Activated CD4-positive, alpha-beta T cell treated with anti-CD3 and anti-CD28 coated beads for 36 hours (primary cell): ENCODE data around the gene RASSF5. TPM values are rescaled to one million over a fixed set of nuclear protein-coding genes. Genes with fewer than 3 reads are reported as not detected.

Experiments used
- ATAC-seq: fragments of 200-7000 bp; cut with Tn5 transposase; one replicate; pipeline ENCODE4 v1.10.0; 2021; ENCODE audit warnings: mild to moderate bottlenecking, moderate library complexity
- CTCF ChIA-PET: fragments of 350-600 bp; sonication (Branson Sonifier 250); formaldehyde crosslinking; loops from one replicate; lab custom pipeline; 2021; ENCODE audit warnings: antibody characterized with exemption; lab: Charles Lee
- POLR2A ChIA-PET: fragments of 350-600 bp; sonication (Branson Sonifier 250); formaldehyde crosslinking; loops from one replicate; lab custom pipeline; 2021; ENCODE audit warnings: antibody characterized with exemption, inconsistent platforms; lab: Charles Lee
- DNase-seq: peaks from one replicate; pipeline ENCODE4 v3.0.0-alpha.2; 2020
- H3K27ac Mint-ChIP-seq: one replicate; pipeline ENCODE4 v1.8.0; 2021; ENCODE audit warnings: mixed read lengths
- H3K27me3 Mint-ChIP-seq: one replicate; pipeline ENCODE4 v1.8.0; 2021; ENCODE audit warnings: mixed read lengths
- H3K36me3 Mint-ChIP-seq: one replicate; pipeline ENCODE4 v1.8.0; 2021; ENCODE audit warnings: low read depth, mixed read lengths
- H3K4me1 Mint-ChIP-seq: one replicate; pipeline ENCODE4 v1.8.0; 2021; ENCODE audit warnings: mixed read lengths
- H3K4me3 Mint-ChIP-seq: one replicate; pipeline ENCODE4 v1.8.0; 2021; ENCODE audit warnings: mild to moderate bottlenecking, moderate library complexity, mixed read lengths
- H3K9me3 Mint-ChIP-seq: one replicate; pipeline ENCODE4 v1.8.0; 2021; ENCODE audit warnings: low read depth, mixed read lengths
- intact Hi-C, 2 experiments: fragments of 100-400 bp; cut with DNase I in 1 of 2; cut with micrococcal nuclease in 1 of 2; formaldehyde crosslinking; loops; one replicate each; pipeline versions ENCODE4 v1.14.2 to v1.15.1; 2022 to 2024; cut with DNase I, micrococcal nuclease
- total RNA-seq, 2 experiments: library from RNA; stranded (reverse); gene quantifications; one replicate each; pipeline ENCODE4 v1.2.3, GENCODE V29; 2021

Gene RASSF5
- total RNA-seq, 2 experiments from 2014 or later = 223 to 239 TPM

DNA sequence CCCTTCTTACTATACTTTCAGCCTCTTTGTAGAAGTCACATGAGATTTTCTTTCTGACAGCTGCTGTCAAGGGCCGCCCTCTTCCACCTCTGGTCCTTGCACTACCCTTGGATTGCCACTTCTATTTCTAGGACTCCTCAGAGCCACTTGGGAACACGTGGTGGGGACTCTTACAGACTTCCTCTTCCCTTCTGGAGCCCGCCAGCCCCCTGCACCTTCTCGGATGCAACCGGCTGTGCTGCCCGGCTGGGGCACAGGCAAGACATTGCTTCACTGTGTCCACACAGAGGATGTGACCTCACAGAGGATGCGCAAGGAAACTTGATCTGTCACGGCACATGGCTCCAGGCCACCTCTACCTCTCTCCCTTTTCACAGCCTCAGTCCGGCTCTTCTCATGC is 39.4 kb upstream of the RASSF5 start:
- CTCF ChIA-PET = interaction anchor here (0.6 to 1.2 kb wide), 3 partner anchors 9 to 135 kb away, joined by 3 to 5 read pairs (median 3); no protein-coding TSS in a partner anchor
- peak overlapping the region; percentile 61 for H3K27ac Mint-ChIP-seq
- intact Hi-C loops = no loop called here

DNA sequence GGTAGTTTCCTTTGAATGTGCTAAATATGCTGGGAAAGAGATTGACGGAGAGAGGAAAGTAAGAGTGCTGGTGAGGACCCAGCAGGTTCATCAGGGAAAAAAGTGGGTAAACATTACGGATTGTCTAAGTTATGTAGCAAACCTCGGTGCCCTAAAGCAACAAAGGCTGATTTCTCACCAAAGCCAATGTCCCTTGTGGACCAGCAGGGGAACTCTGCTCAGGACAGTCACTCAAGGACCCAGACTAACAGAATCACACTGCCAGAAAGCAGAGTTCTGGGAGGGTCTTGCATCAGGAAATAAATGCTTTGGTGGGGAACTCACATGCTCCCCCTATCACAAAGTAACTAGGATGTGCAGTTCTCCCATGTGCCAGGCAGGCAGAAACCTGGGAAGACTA is 38.8 kb upstream of the RASSF5 start:
- Mint-ChIP-seq H3K9me3 (no peaks in the 10 kb centered on the region), H3K4me1 (peaks cover 93% of the 10 kb centered on the region), H3K36me3 (peaks cover 16% of the 10 kb centered on the region), H3K27me3 (no peaks in the 10 kb centered on the region), H3K27ac (peak overlapping the region; percentile 61), H3K4me3 (no peak overlapping the region)
- CTCF ChIA-PET = no interaction called here
- ATAC-seq = no peak
- intact Hi-C loops = no loop called here
- POLR2A ChIA-PET = no interaction called here
- no peak for DNase-seq

More for the DNA sequence above, 39.4 kb upstream of the RASSF5 start:
- POLR2A ChIA-PET = no interaction called here
- DNase-seq (peak; percentile 38), ATAC-seq (no peak)
- Mint-ChIP-seq H3K4me1 (peaks cover 94% of the 10 kb centered on the region), H3K27me3 (no peaks in the 10 kb centered on the region), H3K9me3 (no peaks in the 10 kb centered on the region), H3K36me3 (peaks cover 10% of the 10 kb centered on the region), H3K4me3 (no peak overlapping the region)

DNA sequence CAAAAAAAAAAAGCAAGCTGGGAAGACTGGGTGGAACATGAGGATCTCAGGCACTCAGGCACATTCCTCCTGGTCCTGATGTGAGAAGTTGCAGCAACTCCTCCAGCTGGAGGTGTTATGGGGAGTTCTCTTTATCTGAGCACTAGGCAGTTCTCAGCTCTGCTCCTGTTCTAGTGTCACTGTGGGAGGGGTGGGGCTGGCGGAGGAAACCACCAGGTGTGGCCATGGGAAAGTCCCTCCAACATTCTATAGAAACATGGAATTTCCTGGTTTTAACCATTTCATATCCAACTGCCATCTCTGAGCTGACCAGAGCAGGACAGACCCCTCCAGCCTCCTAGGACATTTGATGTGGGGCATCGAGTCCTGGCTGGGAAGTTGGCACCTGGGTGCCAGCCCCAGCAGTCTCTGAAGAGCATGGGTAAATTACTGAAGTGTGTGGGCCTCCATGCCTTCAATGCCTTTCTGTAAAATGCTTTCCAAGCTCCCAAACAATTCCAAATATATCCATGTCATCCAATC is 37.9 kb upstream of the RASSF5 start:
- ATAC-seq (no peak), DNase-seq (peak; percentile 59)
- peaks cover 92% of the 10 kb centered on the region for H3K4me1 Mint-ChIP-seq
- H3K36me3 Mint-ChIP-seq = peaks cover 22% of the 10 kb centered on the region
- CTCF ChIA-PET = interaction anchor here (0.6 to 3.2 kb wide), 20 partner anchors 8 to 440 kb away, joined by 3 to 38 read pairs (median 6); partner anchors contain the start of gene DYRK3
- POLR2A ChIA-PET = interaction anchor here (0.6 to 1.6 kb wide), 5 partner anchors 10 to 114 kb away, joined by 3 to 6 read pairs (median 3); no protein-coding TSS in a partner anchor
- peak overlapping the region; percentile 83 for H3K4me3 Mint-ChIP-seq
- peak overlapping the region; percentile 91 for H3K27ac Mint-ChIP-seq
- no peaks in the 10 kb centered on the region for H3K9me3 Mint-ChIP-seq
- intact Hi-C loops = no loop called here
- no peaks in the 10 kb centered on the region for H3K27me3 Mint-ChIP-seq

DNA sequence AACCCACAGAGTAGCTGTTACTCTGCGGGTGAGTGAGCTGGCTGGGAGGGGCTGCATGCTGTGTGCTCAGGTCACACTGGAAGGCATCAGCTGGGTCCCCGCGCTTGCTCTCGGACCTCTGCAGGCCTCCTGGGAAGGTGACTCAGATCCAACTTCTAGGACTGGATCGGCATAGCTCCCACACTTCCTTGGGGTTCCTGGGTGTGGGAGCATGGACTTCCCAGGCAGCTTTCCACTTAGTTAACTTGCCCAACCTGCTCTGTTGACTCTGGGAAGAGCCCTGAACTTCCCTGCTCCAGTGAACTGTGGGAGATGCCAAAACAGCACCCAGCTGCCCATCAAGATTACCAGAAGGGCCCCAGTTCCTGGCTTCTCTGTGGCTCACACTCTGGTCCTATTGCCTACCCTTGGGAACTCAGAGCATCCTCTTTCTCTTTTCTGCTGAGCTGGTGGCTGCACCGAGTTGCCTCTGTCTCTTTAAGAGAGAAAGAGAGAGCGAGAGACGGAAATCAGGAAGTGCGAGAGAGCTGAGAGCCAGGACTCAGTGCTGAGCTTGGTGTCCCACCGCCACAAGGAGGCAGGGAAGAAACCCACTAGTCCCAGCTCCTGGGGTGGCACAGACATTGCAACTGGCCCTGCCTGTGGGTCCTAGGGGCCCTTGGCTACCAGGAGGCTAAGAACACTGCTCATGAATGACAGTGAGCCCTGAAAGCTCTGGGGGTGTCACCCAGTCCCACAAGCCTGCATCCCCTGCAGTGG is 37.2 kb upstream of the RASSF5 start, which contains the start of gene IKBKE:
Gene IKBKE, plus strand, starts transcription at position 544 of the 759 bp plus-strand sequence. CDS start 2,752 bp downstream, outside the sequence.
- H3K9me3 Mint-ChIP-seq = no peaks in the 10 kb centered on the region
- no peaks in the 10 kb centered on the region for H3K27me3 Mint-ChIP-seq
- ATAC-seq = peak; percentile 53
- ChIA-PET CTCF (interaction anchor here (0.6 to 3.2 kb wide), 25 partner anchors 9 to 439 kb away, joined by 3 to 38 read pairs (median 5); partner anchors contain the start of gene DYRK3), POLR2A (interaction anchor here (0.6 to 1.6 kb wide), 7 partner anchors 9 to 269 kb away, joined by 3 to 6 read pairs (median 3); partner anchors contain the start of gene DYRK3)
- peaks cover 92% of the 10 kb centered on the region for H3K4me1 Mint-ChIP-seq
- intact Hi-C loops = loop anchor here (1.0 to 10.0 kb wide), 5 partner anchors 37 to 445 kb away; partner anchors contain the start of genes RASSF5 (in 2 of the 2) and IL24 (in 1 of the 2)
- H3K27ac Mint-ChIP-seq = peak within 1 kb of the TSS; percentile 91
- peak; percentile 74 for DNase-seq
- peak within 1 kb of the TSS; percentile 83 for H3K4me3 Mint-ChIP-seq
- H3K36me3 Mint-ChIP-seq = peaks cover 26% of the 10 kb centered on the region

DNA sequence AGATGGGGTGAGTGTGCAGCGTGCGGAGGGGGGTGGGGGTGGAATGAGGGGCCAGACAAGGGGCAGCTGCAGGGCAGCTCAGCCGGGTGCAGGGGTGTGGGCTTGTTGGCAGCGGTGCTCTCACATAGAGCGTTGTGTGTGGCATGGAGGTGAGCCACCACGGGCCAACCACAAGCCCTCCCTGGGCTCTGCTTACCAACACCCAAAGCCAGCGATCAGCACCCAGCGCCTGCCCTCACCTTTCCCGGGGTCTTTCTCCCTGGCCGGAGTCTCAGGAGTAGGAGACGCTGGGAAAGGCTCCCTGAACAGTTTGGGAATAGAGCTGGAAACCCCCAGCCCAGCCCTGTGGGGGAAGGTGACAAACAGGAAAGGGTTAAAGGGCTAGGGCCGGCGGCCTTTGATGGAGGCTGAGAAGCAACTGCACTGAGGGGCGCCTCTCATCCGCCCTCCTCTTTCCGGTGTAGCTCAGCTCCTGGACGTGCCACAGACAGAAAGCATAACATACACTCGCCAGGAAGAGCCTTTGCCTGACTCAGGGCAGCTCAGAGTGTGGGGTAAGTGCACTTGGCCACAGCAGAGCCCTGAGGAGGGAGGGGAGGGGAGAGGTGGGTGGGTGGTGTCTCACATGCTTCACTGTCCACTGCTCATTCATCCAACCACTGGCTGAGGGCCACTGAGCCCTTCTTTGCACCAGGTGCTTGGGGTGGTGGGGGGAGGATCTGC is 36.5 kb upstream of the RASSF5 start:
- peak overlapping the region; percentile 91 for H3K27ac Mint-ChIP-seq
- ATAC-seq (peak; percentile 72), DNase-seq (peak; percentile 77)
- intact Hi-C loops = loop anchor here (1.0 to 10.0 kb wide), 5 partner anchors 36 to 444 kb away; partner anchors contain the start of genes RASSF5 (in 2 of the 2) and IL24 (in 1 of the 2)
- H3K9me3 Mint-ChIP-seq = no peaks in the 10 kb centered on the region
- peak overlapping the region; percentile 83 for H3K4me3 Mint-ChIP-seq
- H3K36me3 Mint-ChIP-seq = peaks cover 33% of the 10 kb centered on the region
- CTCF ChIA-PET = interaction anchor here (0.6 to 3.2 kb wide), 25 partner anchors 8 to 439 kb away, joined by 3 to 38 read pairs (median 5); partner anchors contain the start of gene DYRK3
- peaks cover 90% of the 10 kb centered on the region for H3K4me1 Mint-ChIP-seq
- POLR2A ChIA-PET = interaction anchor here (0.8 to 1.6 kb wide), 7 partner anchors 9 to 164 kb away, joined by 3 to 6 read pairs (median 3); partner anchors contain the start of gene DYRK3
- no peaks in the 10 kb centered on the region for H3K27me3 Mint-ChIP-seq

DNA sequence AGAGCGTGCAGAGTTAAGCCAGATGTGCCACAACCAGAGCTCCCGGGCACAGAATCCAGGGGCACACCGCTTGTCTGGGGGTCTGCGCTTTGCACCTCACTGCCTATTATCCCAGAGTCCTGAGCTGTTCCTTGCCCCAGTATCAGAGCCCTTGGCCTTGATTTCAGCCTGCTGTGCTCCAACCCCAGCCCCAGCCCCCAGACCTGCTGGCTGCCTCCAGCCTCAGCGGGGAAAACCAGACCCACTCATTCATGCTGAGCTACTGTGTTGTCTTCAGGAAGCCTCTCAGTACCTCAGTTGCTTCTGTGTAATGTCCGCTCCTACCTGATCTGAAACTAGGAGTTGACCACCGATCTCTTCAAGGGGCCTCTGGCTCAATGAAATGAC is 35.9 kb upstream of the RASSF5 start:
- Mint-ChIP-seq H3K27me3 (no peaks in the 10 kb centered on the region), H3K4me1 (peaks cover 87% of the 10 kb centered on the region), H3K4me3 (peak overlapping the region; percentile 83), H3K36me3 (peaks cover 38% of the 10 kb centered on the region), H3K27ac (peak overlapping the region; percentile 91), H3K9me3 (no peaks in the 10 kb centered on the region)
- intact Hi-C loops = loop anchor here (2.0 to 10.0 kb wide), 4 partner anchors 35 to 443 kb away; partner anchors contain the start of gene RASSF5 (in 2 of the 2)
- ATAC-seq (peak; percentile 14), DNase-seq (peak; percentile 60)
- POLR2A ChIA-PET = interaction anchor here (0.8 to 1.6 kb wide), 4 partner anchors 9 to 164 kb away, joined by 3 to 4 read pairs (median 3); partner anchors contain the start of gene DYRK3
- CTCF ChIA-PET = interaction anchor here (0.6 to 3.2 kb wide), 14 partner anchors 8 to 192 kb away, joined by 3 to 38 read pairs (median 5); no protein-coding TSS in a partner anchor

DNA sequence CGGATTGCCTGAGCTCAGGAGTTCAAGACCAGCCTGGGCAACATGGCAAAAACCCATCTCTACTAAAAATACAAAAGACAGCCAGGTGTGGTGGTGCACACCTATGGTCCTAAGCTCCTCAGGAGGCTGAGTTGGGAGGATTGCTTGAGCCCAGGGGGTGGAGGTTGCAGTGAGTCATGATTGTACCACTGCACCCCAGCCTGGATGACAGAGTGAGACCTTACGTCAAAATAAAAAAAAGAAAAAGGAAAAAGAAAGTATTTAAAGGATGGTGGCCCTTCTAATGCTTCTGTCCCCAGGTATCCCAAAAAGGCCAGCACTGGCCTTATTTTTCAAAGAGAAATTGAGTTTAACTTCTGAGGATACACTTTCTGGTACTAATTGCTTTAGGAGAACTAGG is 35.3 kb upstream of the RASSF5 start:
- no peaks in the 10 kb centered on the region for H3K27me3 Mint-ChIP-seq
- H3K36me3 Mint-ChIP-seq = peaks cover 44% of the 10 kb centered on the region
- ATAC-seq = no peak
- peak; percentile 60 for DNase-seq
- ChIA-PET POLR2A (no interaction called here), CTCF (interaction anchor here (0.6 to 3.2 kb wide), 9 partner anchors 7 to 192 kb away, joined by 3 to 38 read pairs (median 5); no protein-coding TSS in a partner anchor)
- peak overlapping the region; percentile 91 for H3K27ac Mint-ChIP-seq
- peaks cover 81% of the 10 kb centered on the region for H3K4me1 Mint-ChIP-seq
- H3K9me3 Mint-ChIP-seq = no peaks in the 10 kb centered on the region
- intact Hi-C loops = loop anchor here in 1 of 2 experiments (5.0 to 10.0 kb wide), 2 partner anchors 110 to 443 kb away; no protein-coding TSS in a partner anchor
- H3K4me3 Mint-ChIP-seq = peak overlapping the region; percentile 83

DNA sequence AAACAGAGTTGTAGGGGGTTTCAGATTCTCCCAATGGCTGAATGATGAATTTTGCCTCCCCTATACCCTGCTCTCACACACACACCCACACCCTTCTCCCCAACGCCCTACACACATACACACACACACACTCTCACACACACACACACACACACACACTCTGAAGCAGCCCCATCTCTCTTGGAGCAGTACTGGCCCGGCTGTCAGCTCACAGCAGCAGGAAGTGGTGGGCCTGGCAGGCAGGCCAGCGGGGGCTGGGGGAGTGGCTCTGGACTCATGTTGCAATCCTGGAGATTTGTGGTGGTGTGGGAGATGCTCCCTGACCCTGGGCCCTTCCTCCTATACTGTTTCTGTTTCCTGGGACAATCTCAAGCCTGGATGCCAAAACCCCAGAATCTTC is 34.9 kb upstream of the RASSF5 start:
- ATAC-seq = no peak
- ChIA-PET CTCF (interaction anchor here (1.2 to 3.2 kb wide), 2 partner anchors 9 to 11 kb away, joined by 5 to 34 read pairs; no protein-coding TSS in a partner anchor), POLR2A (interaction anchor here (0.6 kb wide), 1 partner anchor 111 kb away, joined by 3 read pairs; no protein-coding TSS in a partner anchor)
- Mint-ChIP-seq H3K27ac (peak overlapping the region; percentile 91), H3K27me3 (no peaks in the 10 kb centered on the region), H3K9me3 (no peaks in the 10 kb centered on the region), H3K36me3 (peaks cover 47% of the 10 kb centered on the region), H3K4me3 (peak overlapping the region; percentile 83), H3K4me1 (peaks cover 76% of the 10 kb centered on the region)
- DNase-seq = peak; percentile 50
- intact Hi-C loops = loop anchor here in 1 of 2 experiments (5.0 to 10.0 kb wide), 2 partner anchors 110 to 442 kb away; no protein-coding TSS in a partner anchor

DNA sequence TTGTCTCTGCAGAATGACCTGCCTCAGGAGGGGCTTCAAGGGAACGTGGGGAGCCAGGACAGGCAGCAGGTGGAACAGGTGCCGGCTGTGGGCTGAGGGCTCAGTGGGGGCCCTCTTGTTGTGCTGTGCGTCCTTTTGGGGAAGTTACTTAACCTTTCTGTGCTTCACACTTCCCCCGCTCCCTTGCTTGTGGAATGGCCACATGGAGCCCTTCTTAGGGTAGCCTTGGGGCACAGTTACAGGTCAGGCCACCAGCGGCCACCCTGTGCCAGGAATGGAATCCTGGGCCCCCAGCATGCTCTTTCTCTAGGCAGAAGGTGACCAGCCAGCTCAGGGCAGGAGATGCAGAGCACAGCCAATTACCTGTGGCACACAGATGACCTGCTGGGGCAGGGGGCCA is 34.4 kb upstream of the RASSF5 start:
- Mint-ChIP-seq H3K27me3 (no peaks in the 10 kb centered on the region), H3K4me3 (peak overlapping the region; percentile 83), H3K4me1 (peaks cover 72% of the 10 kb centered on the region), H3K27ac (peak overlapping the region; percentile 91), H3K36me3 (peaks cover 47% of the 10 kb centered on the region), H3K9me3 (no peaks in the 10 kb centered on the region)
- ATAC-seq (no peak), DNase-seq (no peak)
- intact Hi-C loops = loop anchor here in 1 of 2 experiments (5.0 to 10.0 kb wide), 2 partner anchors 109 to 442 kb away; no protein-coding TSS in a partner anchor
- CTCF ChIA-PET = interaction anchor here (0.6 to 0.8 kb wide), 3 partner anchors 72 to 893 kb away, joined by 3 read pairs; no protein-coding TSS in a partner anchor
- POLR2A ChIA-PET = interaction anchor here (0.6 kb wide), 1 partner anchor 111 kb away, joined by 3 read pairs; no protein-coding TSS in a partner anchor

DNA sequence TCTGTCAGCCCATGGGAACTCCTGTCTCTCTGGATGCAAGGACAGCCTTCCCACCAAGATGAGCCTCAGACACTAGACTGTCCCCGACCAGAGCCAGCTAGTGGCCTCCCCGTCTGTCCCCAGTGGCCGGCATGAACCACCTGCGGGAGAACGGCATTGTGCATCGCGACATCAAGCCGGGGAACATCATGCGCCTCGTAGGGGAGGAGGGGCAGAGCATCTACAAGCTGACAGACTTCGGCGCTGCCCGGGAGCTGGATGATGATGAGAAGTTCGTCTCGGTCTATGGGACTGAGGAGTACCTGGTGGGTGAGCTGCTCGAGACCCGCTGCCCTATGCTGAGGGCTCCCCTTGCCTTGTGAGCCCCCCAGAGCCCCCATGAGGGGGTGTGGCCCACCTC is 31.3 kb upstream of the RASSF5 start:
- H3K4me3 Mint-ChIP-seq = no peak overlapping the region
- ChIA-PET POLR2A (interaction anchor here (0.8 kb wide), 1 partner anchor 23 kb away, joined by 3 read pairs; no protein-coding TSS in a partner anchor), CTCF (interaction anchor here (0.7 to 4.7 kb wide), 3 partner anchors 14 to 1122 kb away, joined by 4 to 55 read pairs (median 4); no protein-coding TSS in a partner anchor)
- H3K4me1 Mint-ChIP-seq = peaks cover 55% of the 10 kb centered on the region
- no peak for ATAC-seq
- H3K27ac Mint-ChIP-seq = no peak overlapping the region
- no peaks in the 10 kb centered on the region for H3K27me3 Mint-ChIP-seq
- no peak for DNase-seq
- H3K9me3 Mint-ChIP-seq = no peaks in the 10 kb centered on the region
- H3K36me3 Mint-ChIP-seq = peaks cover 60% of the 10 kb centered on the region
- intact Hi-C loops = loop anchor here in 1 of 2 experiments (10.0 kb wide), 1 partner anchor 439 kb away; no protein-coding TSS in a partner anchor
